WTC11 (cell line): ENCODE measurements around the gene ESR2. TPM values are rescaled to one million over a fixed set of nuclear protein-coding genes. Genes with fewer than 3 reads are reported as not detected.
A peak's percentile ranks its signal among the peaks of the same experiment; 100 is the strongest.

Experiments
- CBFB ChIP-seq: sonication (generic); formaldehyde crosslinking; IDR thresholded peaks from 2 replicates; pipeline ENCODE4 v1.8.1; 2022; ENCODE audit warnings: mild to moderate bottlenecking, low read depth, missing genetic modification reagents
- CREM ChIP-seq: sonication (generic); formaldehyde crosslinking; IDR thresholded peaks from 2 replicates; pipeline ENCODE4 v1.8.1; 2022; ENCODE audit warnings: mild to moderate bottlenecking, missing genetic modification reagents, moderate library complexity
- EMX1 ChIP-seq: fragments of 250-450 bp; sonication (Bioruptor Pico); IDR thresholded peaks from 2 replicates; pipeline ENCODE4 v1.8.0; 2021; ENCODE audit warnings: mild to moderate bottlenecking
- GTF2I ChIP-seq: fragments of 250-450 bp; sonication (Bioruptor Pico); conservative IDR thresholded peaks from 2 replicates; pipeline ENCODE4 v1.4.0; 2021; ENCODE audit warnings: mild to moderate bottlenecking
- HMGXB4 ChIP-seq: sonication (generic); formaldehyde crosslinking; IDR thresholded peaks from 2 replicates; pipeline ENCODE4 v1.8.1; 2023; ENCODE audit warnings: mild to moderate bottlenecking, moderate library complexity, missing genetic modification reagents
- MAX ChIP-seq: sonication (generic); formaldehyde crosslinking; IDR thresholded peaks from 2 replicates; pipeline ENCODE4 v1.8.0; 2022; ENCODE audit warnings: mild to moderate bottlenecking, missing genetic modification reagents
- MLX ChIP-seq: sonication (generic); formaldehyde crosslinking; IDR thresholded peaks from 2 replicates; pipeline ENCODE4 v1.8.1; 2023; ENCODE audit warnings: mild to moderate bottlenecking, missing genetic modification reagents, moderate library complexity
- MXD4 ChIP-seq: fragments of 250-450 bp; sonication (Bioruptor Pico); IDR thresholded peaks from 2 replicates; pipeline ENCODE4 v1.8.0; 2021; ENCODE audit warnings: mild to moderate bottlenecking, moderate library complexity, borderline replicate concordance
- NFATC4 ChIP-seq: fragments of 250-450 bp; sonication (Bioruptor Pico); IDR thresholded peaks from 2 replicates; pipeline ENCODE4 v1.9.0; 2021; ENCODE audit warnings: mild to moderate bottlenecking
- NFYB ChIP-seq: sonication (generic); formaldehyde crosslinking; conservative IDR thresholded peaks from 2 replicates; pipeline ENCODE4 v1.8.0; 2022; ENCODE audit warnings: low read depth, missing genetic modification reagents
- NR3C1 ChIP-seq: sonication (generic); formaldehyde crosslinking; conservative IDR thresholded peaks from 2 replicates; pipeline ENCODE4 v1.8.1; 2023; ENCODE audit warnings: low read depth, mild to moderate bottlenecking, missing genetic modification reagents
- OVOL2 ChIP-seq: fragments of 250-450 bp; sonication (Bioruptor Pico); IDR thresholded peaks from 2 replicates; pipeline ENCODE4 v1.9.0; 2021; ENCODE audit warnings: mild to moderate bottlenecking, borderline replicate concordance
- RORB ChIP-seq: fragments of 250-450 bp; sonication (Bioruptor Pico); IDR thresholded peaks from 2 replicates; pipeline ENCODE4 v1.9.0; 2021; ENCODE audit warnings: mild to moderate bottlenecking
- SMAD3 ChIP-seq: sonication (generic); formaldehyde crosslinking; IDR thresholded peaks from 2 replicates; pipeline ENCODE4 v1.8.0; 2022; ENCODE audit warnings: missing genetic modification reagents, mild to moderate bottlenecking, borderline replicate concordance
- TEAD1 ChIP-seq: sonication (generic); formaldehyde crosslinking; IDR thresholded peaks from 2 replicates; pipeline ENCODE4 v1.8.0; 2022; ENCODE audit warnings: mild to moderate bottlenecking, missing genetic modification reagents
- TEAD4 ChIP-seq: sonication (generic); formaldehyde crosslinking; IDR thresholded peaks from 2 replicates; pipeline ENCODE4 v1.8.0; 2022; ENCODE audit warnings: mild to moderate bottlenecking, missing genetic modification reagents
- ZNF219 ChIP-seq: sonication (generic); formaldehyde crosslinking; IDR thresholded peaks from 2 replicates; pipeline ENCODE4 v1.8.0; 2023; ENCODE audit warnings: missing genetic modification reagents, mild to moderate bottlenecking, borderline replicate concordance
- ZNF317 ChIP-seq: sonication (generic); formaldehyde crosslinking; IDR thresholded peaks from 2 replicates; pipeline ENCODE4 v1.8.1; 2023; ENCODE audit warnings: low read depth, mild to moderate bottlenecking, moderate library complexity, missing genetic modification reagents, borderline replicate concordance
- total RNA-seq: library from RNA; stranded (reverse); gene quantifications from 3 replicates; pipeline ENCODE4 v1.2.3, GENCODE V29; 2021
- TF ChIP-seq, protein P1 (sequence below): fragments of 250-450 bp; sonication (Bioruptor Pico); IDR thresholded peaks from 2 replicates; pipeline ENCODE4 v1.9.0; 2021; ENCODE audit warnings: mild to moderate bottlenecking
- TF ChIP-seq, protein P2 (sequence below): sonication (generic); formaldehyde crosslinking; IDR thresholded peaks from 2 replicates; pipeline ENCODE4 v1.8.1; 2022; ENCODE audit warnings: low read depth, missing genetic modification reagents, borderline replicate concordance
- TF ChIP-seq, protein P3 (sequence below): sonication (generic); formaldehyde crosslinking; conservative IDR thresholded peaks from 2 replicates; pipeline ENCODE4 v1.8.1; 2022; ENCODE audit warnings: mild to moderate bottlenecking, missing genetic modification reagents
- TF ChIP-seq, protein P4 (sequence below): fragments of 250-450 bp; sonication (Bioruptor Pico); IDR thresholded peaks from 2 replicates; pipeline ENCODE4 v1.8.0; 2021; ENCODE audit warnings: mild to moderate bottlenecking
- TF ChIP-seq, protein P5 (sequence below): sonication (generic); formaldehyde crosslinking; IDR thresholded peaks from 2 replicates; pipeline ENCODE4 v1.8.0; 2022; ENCODE audit warnings: mild to moderate bottlenecking, missing genetic modification reagents

Gene ESR2
- total RNA-seq, 1 experiment from 2014 or later: 0.50 TPM

DNA sequence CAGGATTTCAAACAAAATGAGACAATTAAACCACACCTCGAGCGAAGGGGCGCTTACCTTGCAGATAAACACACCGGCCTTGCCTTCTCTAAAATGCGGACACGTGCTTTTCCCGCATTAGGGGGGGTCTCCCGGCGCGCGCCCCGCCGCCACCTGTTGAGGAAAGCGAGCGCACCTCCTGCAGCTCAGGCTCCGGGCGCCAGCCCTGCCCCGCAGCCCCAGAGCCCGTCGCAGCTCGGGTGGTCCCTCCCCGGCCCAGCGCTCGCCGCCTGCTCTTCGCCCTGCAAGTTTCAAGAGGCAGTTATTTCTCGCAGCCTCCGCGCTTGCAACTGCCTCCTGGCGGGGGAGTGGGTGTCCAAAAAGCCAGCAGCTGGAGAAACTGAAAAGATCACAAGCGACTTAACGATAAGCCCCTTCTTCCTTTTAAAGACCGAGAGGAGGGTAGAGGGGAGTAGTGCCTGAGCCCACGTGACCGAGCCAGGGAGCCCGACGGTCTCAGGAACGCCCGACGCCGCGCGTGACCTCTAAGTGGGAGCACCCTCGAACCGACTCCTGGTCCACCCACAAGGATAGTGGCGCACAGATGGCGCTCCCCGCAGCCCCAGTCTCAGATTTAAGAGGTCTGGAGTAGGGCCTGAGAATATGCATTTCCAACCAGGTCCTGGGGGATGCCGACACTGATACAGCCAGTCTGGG is at the start of gene ESR2 (continued):
- TF ChIP-seq, protein P1, sequence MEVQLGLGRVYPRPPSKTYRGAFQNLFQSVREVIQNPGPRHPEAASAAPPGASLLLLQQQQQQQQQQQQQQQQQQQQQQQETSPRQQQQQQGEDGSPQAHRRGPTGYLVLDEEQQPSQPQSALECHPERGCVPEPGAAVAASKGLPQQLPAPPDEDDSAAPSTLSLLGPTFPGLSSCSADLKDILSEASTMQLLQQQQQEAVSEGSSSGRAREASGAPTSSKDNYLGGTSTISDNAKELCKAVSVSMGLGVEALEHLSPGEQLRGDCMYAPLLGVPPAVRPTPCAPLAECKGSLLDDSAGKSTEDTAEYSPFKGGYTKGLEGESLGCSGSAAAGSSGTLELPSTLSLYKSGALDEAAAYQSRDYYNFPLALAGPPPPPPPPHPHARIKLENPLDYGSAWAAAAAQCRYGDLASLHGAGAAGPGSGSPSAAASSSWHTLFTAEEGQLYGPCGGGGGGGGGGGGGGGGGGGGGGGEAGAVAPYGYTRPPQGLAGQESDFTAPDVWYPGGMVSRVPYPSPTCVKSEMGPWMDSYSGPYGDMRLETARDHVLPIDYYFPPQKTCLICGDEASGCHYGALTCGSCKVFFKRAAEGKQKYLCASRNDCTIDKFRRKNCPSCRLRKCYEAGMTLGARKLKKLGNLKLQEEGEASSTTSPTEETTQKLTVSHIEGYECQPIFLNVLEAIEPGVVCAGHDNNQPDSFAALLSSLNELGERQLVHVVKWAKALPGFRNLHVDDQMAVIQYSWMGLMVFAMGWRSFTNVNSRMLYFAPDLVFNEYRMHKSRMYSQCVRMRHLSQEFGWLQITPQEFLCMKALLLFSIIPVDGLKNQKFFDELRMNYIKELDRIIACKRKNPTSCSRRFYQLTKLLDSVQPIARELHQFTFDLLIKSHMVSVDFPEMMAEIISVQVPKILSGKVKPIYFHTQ (CRISPR knock-in tag): no peak
- no peak for TF ChIP-seq NFATC4 (CRISPR knock-in tag)
- no peak for TF ChIP-seq NFYB (CRISPR knock-in tag)
- TF ChIP-seq OVOL2: no peak
- no peak for TF ChIP-seq RORB
- TF ChIP-seq ZNF317 (CRISPR knock-in tag): 0 out of 2 replicates have a peak, but pooled peaks have one; percentile 25
- TF ChIP-seq CREM (CRISPR knock-in tag): no peak
- no peak for TF ChIP-seq GTF2I (CRISPR knock-in tag)
- TF ChIP-seq SMAD3 (CRISPR knock-in tag): no peak
- no peak for TF ChIP-seq HMGXB4
- TF ChIP-seq TEAD4 (CRISPR knock-in tag): no peak
- TF ChIP-seq NR3C1: no peak
- TF ChIP-seq, protein P2, sequence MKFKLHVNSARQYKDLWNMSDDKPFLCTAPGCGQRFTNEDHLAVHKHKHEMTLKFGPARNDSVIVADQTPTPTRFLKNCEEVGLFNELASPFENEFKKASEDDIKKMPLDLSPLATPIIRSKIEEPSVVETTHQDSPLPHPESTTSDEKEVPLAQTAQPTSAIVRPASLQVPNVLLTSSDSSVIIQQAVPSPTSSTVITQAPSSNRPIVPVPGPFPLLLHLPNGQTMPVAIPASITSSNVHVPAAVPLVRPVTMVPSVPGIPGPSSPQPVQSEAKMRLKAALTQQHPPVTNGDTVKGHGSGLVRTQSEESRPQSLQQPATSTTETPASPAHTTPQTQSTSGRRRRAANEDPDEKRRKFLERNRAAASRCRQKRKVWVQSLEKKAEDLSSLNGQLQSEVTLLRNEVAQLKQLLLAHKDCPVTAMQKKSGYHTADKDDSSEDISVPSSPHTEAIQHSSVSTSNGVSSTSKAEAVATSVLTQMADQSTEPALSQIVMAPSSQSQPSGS (CRISPR knock-in tag): no peak
- TF ChIP-seq EMX1 (CRISPR knock-in tag): no peak
- no peak for TF ChIP-seq TEAD1 (CRISPR knock-in tag)
- TF ChIP-seq MAX (CRISPR knock-in tag): peak; percentile 86; the same call in 1 of the 2 replicates
- TF ChIP-seq MLX (CRISPR knock-in tag): 0 out of 2 replicates have a peak, but pooled peaks have one; percentile 15
- TF ChIP-seq CBFB: no peak
- no peak for TF ChIP-seq MXD4
- TF ChIP-seq ZNF219 (CRISPR knock-in tag): no peak
- TF ChIP-seq, protein P3, sequence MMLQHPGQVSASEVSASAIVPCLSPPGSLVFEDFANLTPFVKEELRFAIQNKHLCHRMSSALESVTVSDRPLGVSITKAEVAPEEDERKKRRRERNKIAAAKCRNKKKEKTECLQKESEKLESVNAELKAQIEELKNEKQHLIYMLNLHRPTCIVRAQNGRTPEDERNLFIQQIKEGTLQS (CRISPR knock-in tag): no peak
- TF ChIP-seq, protein P4, sequence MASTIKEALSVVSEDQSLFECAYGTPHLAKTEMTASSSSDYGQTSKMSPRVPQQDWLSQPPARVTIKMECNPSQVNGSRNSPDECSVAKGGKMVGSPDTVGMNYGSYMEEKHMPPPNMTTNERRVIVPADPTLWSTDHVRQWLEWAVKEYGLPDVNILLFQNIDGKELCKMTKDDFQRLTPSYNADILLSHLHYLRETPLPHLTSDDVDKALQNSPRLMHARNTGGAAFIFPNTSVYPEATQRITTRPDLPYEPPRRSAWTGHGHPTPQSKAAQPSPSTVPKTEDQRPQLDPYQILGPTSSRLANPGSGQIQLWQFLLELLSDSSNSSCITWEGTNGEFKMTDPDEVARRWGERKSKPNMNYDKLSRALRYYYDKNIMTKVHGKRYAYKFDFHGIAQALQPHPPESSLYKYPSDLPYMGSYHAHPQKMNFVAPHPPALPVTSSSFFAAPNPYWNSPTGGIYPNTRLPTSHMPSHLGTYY (CRISPR knock-in tag): no peak
- TF ChIP-seq, protein P5, sequence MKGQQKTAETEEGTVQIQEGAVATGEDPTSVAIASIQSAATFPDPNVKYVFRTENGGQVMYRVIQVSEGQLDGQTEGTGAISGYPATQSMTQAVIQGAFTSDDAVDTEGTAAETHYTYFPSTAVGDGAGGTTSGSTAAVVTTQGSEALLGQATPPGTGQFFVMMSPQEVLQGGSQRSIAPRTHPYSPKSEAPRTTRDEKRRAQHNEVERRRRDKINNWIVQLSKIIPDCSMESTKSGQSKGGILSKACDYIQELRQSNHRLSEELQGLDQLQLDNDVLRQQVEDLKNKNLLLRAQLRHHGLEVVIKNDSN (CRISPR knock-in tag): peak; percentile 83
